Measurements from ENCODE around the gene RALGDS. TPM values are rescaled to one million over a fixed set of nuclear protein-coding genes. Genes with fewer than 3 reads are reported as not detected.

The RALGDS gene
- total RNA-seq, 1 experiment from 2014 or later = 36.1 TPM

DNA sequence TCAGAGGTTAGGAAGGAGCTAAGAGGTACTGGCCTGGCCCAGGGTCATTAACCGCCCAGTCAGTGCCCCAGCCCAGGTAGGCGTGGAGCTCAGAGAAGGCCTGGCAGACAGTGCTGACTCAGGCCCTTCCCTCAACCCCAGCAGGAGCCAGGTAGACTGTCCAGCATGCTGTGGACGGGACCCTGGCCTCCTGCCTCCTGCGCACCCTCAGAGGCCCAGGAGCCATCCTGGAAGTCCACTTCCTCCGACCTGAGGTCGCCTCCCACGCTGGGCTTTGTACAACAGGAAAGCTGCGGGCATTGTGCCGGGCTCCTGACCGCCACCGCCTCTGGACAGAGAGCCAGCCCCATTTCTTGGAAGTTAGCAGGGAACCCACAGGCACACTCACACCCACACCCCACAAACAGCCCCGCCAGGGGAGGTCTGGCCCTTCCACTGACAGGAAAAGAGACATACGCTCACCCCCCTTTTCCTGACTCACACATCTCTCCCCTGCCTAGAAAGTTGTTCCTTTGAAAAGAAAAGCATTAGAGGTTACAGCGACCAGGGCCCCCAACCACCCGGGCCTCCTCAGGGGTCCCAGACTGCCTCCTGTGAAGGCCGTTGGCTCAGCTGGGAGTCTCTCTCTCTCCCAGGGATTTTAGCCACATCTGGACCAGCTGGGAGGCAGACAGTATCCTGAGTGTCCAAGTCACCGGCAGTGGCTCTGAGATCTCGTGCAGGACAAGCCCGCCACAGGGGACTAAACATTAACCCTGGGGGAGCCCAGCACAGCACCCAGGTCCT, 7.7 kb downstream of the RALGDS start:
- Histone ChIP-seq H3K4me1 (ENCODE audit: control insufficient read depth in 1 of 2, insufficient read depth in 2 of 2, low read length in 2 of 2) (peaks cover 0 to 12% of the 10 kb centered on the region in 2 experiments; a peak in 2 of 4 replicates), H3K9me3 (ENCODE audit: control insufficient read depth in 1 of 2, insufficient read depth in 1 of 2, low read depth in 1 of 2, low read length in 2 of 2) (no peaks in the 10 kb centered on the region), H3K79me2 (ENCODE audit: insufficient read depth, low read length) (peaks cover 22% of the 10 kb centered on the region), H4K20me1 (ENCODE audit: insufficient read depth) (no peaks in the 10 kb centered on the region), H3K4me3 (replicated peaks in 1 of 2; ENCODE audit: low read depth in 1 of 2, low read length in 2 of 2) (no peak overlapping the region), H2AFZ (ENCODE audit: low read depth, low read length, poor library complexity, severe bottlenecking) (no peak overlapping the region), H3K27ac (ENCODE audit: low read depth, low read length) (no peak overlapping the region), H3K9ac (ENCODE audit: low read length) (no peak overlapping the region), H3K27me3 (ENCODE audit: insufficient read depth, low read length) (no peaks in the 10 kb centered on the region), H3K36me3 (ENCODE audit: control insufficient read depth in 1 of 2, insufficient read depth in 2 of 2, low read length in 2 of 2) (peaks cover 11 to 17% of the 10 kb centered on the region in 2 experiments; a peak in 3 of 4 replicates), H3K9me2 (ENCODE audit: insufficient read depth) (no peaks in the 10 kb centered on the region), H3K4me2 (ENCODE audit: low read length) (no peak overlapping the region)
- ATAC-seq (no peak), DNase-seq (ENCODE audit: low read depth, low spot score) (no peak)
- ChIA-PET CTCF (no interaction called here), RAD21 (ENCODE audit: low non-redundant PET in 1 of 2, low total read pairs in 2 of 2, uncharacterized antibody in 2 of 2, unreplicated experiment in 2 of 2) (interaction anchor here in 1 of 2 experiments (1.1 kb wide), 1 partner anchor 31 kb away, joined by 3 read pairs; no protein-coding TSS in a partner anchor), POLR2A (no interaction called here)
- BruUV-seq (replicated peaks) = no TSS peak
- TF ChIP-seq, protein P1, sequence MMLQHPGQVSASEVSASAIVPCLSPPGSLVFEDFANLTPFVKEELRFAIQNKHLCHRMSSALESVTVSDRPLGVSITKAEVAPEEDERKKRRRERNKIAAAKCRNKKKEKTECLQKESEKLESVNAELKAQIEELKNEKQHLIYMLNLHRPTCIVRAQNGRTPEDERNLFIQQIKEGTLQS (IDR thresholded peaks at IDR 0.05) = no peak
- TF ChIP-seq JUND (IDR thresholded peaks at IDR 0.05) = no peak
- no peak for TF ChIP-seq SP1 (IDR thresholded peaks at IDR 0.05; ENCODE audit: low read depth)
- TF ChIP-seq SRF (IDR thresholded peaks at IDR 0.05; ENCODE audit: low read depth) = no peak
- TF ChIP-seq TCF7L2 (IDR thresholded peaks at IDR 0.05; ENCODE audit: borderline replicate concordance, extremely low read depth, insufficient read depth, insufficient read length) = no peak
- no peak for TF ChIP-seq RAD21 (IDR thresholded peaks at IDR 0.05; ENCODE audit: low read depth)
- no peak for TF ChIP-seq FOSL1 (IDR thresholded peaks at IDR 0.05; ENCODE audit: low read depth)
- no peak for TF ChIP-seq CEBPB (IDR thresholded peaks at IDR 0.05; ENCODE audit: low read depth)
- no peak for TF ChIP-seq ZNF274 (IDR thresholded peaks at IDR 0.05; ENCODE audit: low read depth, low read length)
- no peak for TF ChIP-seq POLR2A (IDR thresholded peaks at IDR 0.05; ENCODE audit: borderline replicate concordance, extremely low read depth, insufficient read depth, insufficient read length)
- intact Hi-C loops (cut with micrococcal nuclease) = no loop called here

DNA sequence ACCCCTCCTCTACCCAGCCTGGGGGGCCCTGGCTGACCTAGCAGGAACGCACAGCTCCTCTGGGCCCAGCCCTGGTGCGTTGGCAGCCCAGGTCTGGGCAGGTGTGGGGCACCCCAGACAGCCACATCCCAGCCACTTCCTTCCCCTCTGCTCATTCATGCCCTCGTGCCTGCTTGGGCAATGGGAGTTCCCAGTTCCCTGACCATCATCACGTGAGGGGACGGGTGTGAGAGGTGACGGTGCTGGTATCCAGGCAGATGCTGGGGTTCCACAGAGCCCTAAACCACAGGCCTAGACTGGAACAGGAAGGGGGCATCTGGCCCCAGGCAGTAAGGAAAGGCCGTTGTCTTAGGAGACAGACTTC, 8.4 kb downstream of the RALGDS start:
- H3K27me3 ChIP-seq (ENCODE audit: insufficient read depth, low read length) = no peaks in the 10 kb centered on the region
- ChIA-PET POLR2A (no interaction called here), CTCF (no interaction called here), RAD21 (ENCODE audit: low non-redundant PET in 1 of 2, low total read pairs in 2 of 2, uncharacterized antibody in 2 of 2, unreplicated experiment in 2 of 2) (interaction anchor here in 1 of 2 experiments (1.1 kb wide), 1 partner anchor 32 kb away, joined by 3 read pairs; no protein-coding TSS in a partner anchor)
- H2AFZ ChIP-seq (ENCODE audit: low read depth, low read length, poor library complexity, severe bottlenecking) = no peak overlapping the region
- H3K27ac ChIP-seq (ENCODE audit: low read depth, low read length) = no peak overlapping the region
- peaks cover 0 to 12% of the 10 kb centered on the region in 2 experiments; a peak in 2 of 4 replicates for H3K4me1 ChIP-seq (ENCODE audit: control insufficient read depth in 1 of 2, insufficient read depth in 2 of 2, low read length in 2 of 2)
- H3K9me2 ChIP-seq (ENCODE audit: insufficient read depth) = no peaks in the 10 kb centered on the region
- peaks cover 15% of the 10 kb centered on the region; the same call in 1 of the 2 replicates for H3K79me2 ChIP-seq (ENCODE audit: insufficient read depth, low read length)
- peaks cover 12 to 23% of the 10 kb centered on the region in 2 experiments for H3K36me3 ChIP-seq (ENCODE audit: control insufficient read depth in 1 of 2, insufficient read depth in 2 of 2, low read length in 2 of 2)
- no TSS peak for BruUV-seq (replicated peaks)
- H3K4me3 ChIP-seq (replicated peaks in 1 of 2; ENCODE audit: low read depth in 1 of 2, low read length in 2 of 2) = no peak overlapping the region
- no peak for ATAC-seq
- TF ChIP-seq JUND (IDR thresholded peaks at IDR 0.05) (no peak), CBX3 (IDR thresholded peaks at IDR 0.05; ENCODE audit: low read depth) (no peak), RAD21 (IDR thresholded peaks at IDR 0.05; ENCODE audit: low read depth) (no peak), FOSL1 (IDR thresholded peaks at IDR 0.05; ENCODE audit: low read depth) (no peak), SP1 (IDR thresholded peaks at IDR 0.05; ENCODE audit: low read depth) (no peak), EZH2 (IDR thresholded peaks at IDR 0.05) (no peak), TCF7L2 (IDR thresholded peaks at IDR 0.05; ENCODE audit: borderline replicate concordance, extremely low read depth, insufficient read depth, insufficient read length) (no peak), ZNF274 (IDR thresholded peaks at IDR 0.05; ENCODE audit: low read depth, low read length) (no peak), YY1 (IDR thresholded peaks at IDR 0.05; ENCODE audit: extremely low read depth, insufficient replicate concordance, low read depth, low read length) (no peak)
- TF ChIP-seq, protein P2, sequence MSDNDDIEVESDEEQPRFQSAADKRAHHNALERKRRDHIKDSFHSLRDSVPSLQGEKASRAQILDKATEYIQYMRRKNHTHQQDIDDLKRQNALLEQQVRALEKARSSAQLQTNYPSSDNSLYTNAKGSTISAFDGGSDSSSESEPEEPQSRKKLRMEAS (IDR thresholded peaks at IDR 0.05) = no peak
- H4K20me1 ChIP-seq (ENCODE audit: insufficient read depth) = no peaks in the 10 kb centered on the region
- H3K9ac ChIP-seq (ENCODE audit: low read length) = no peak overlapping the region
- no peak overlapping the region for H3K4me2 ChIP-seq (ENCODE audit: low read length)
- DNase-seq (ENCODE audit: low read depth, low spot score) = no peak
- intact Hi-C loops (cut with micrococcal nuclease) = no loop called here
- H3K9me3 ChIP-seq (ENCODE audit: control insufficient read depth in 1 of 2, insufficient read depth in 1 of 2, low read depth in 1 of 2, low read length in 2 of 2) = no peaks in the 10 kb centered on the region
